ENCODE results near the gene ZNF324. TPM values are rescaled to one million over a fixed set of nuclear protein-coding genes. Genes with fewer than 3 reads are reported as not detected.
"Not testable (repeated sequence)": the region's sequence is repeated elsewhere in the genome, so short reads cannot be mapped to it uniquely, and the experiment has no call there.

Gene ZNF324
- total and polyA plus RNA-seq, 12 donors: 2.6 to 6.1 (median 4.8) TPM

- no peak overlapping the region for H3K4me3 ChIP-seq
- ATAC-seq: no peak
- H3K27ac ChIP-seq: no peak overlapping the region
- TF ChIP-seq CTCF (IDR thresholded peaks at IDR 0.05): no peak
- H3K9me3 ChIP-seq: no peaks in the 10 kb centered on the region
- no peak for DNase-seq
- intact Hi-C loops (cut with DNase I): no loop called here
- no peaks in the 10 kb centered on the region for H3K36me3 ChIP-seq
- H3K4me1 ChIP-seq: peaks cover 2 to 29% (median 18%) of the 10 kb centered on the region in 9 donors
- 85% methylated on average over 8 of the region's 8 CpGs for WGBS, 2 donors
- no peaks in the 10 kb centered on the region for H3K27me3 ChIP-seq
These were observed 30.8 kb downstream of the ZNF324 start for GRCh38 chr19:58497634-58498170.

- H3K27me3 ChIP-seq: no peaks in the 10 kb centered on the region
- peaks cover 2 to 29% (median 18%) of the 10 kb centered on the region in 9 donors for H3K4me1 ChIP-seq
- peak in 6 of 8 donors; percentile 2 to 46 (median 6) for ATAC-seq
- no peaks in the 10 kb centered on the region for H3K9me3 ChIP-seq
- peak overlapping the region in 5 of 10 donors; percentile 12 to 89 (median 77) for H3K27ac ChIP-seq
- intact Hi-C loops (cut with DNase I): loop anchor here in 1 of 10 donors (1.0 kb wide), 1 partner anchor 21 kb away; the partner anchor contains the start of gene ZBTB45
- no peak for DNase-seq
- peak overlapping the region in 9 of 10 donors; percentile 19 to 74 (median 62) for H3K4me3 ChIP-seq
- no peak for TF ChIP-seq CTCF (IDR thresholded peaks at IDR 0.05)
- WGBS, 2 donors: 54 to 60% methylated on average over 22 of the region's 22 CpGs
- no peaks in the 10 kb centered on the region for H3K36me3 ChIP-seq
These were observed 31.6 kb downstream of the ZNF324 start for GRCh38 chr19:58498316-58499020.

GRCh38 chr19:58499021-58499927 lies 32.4 kb downstream of the ZNF324 start:
- 1 to 2% methylated on average over 60 of the region's 60 CpGs for WGBS, 2 donors
- no peaks in the 10 kb centered on the region for H3K27me3 ChIP-seq
- peak; percentile 97 to 99 (median 98) for ATAC-seq
- no peaks in the 10 kb centered on the region for H3K36me3 ChIP-seq
- H3K4me1 ChIP-seq: peaks cover 2 to 29% (median 18%) of the 10 kb centered on the region in 9 donors
- H3K27ac ChIP-seq: peak overlapping the region in 9 of 10 donors; percentile 76 to 92 (median 85)
- H3K4me3 ChIP-seq: peak overlapping the region; percentile 47 to 74 (median 62)
- peak in 7 of 9 donors; percentile 11 to 52 (median 32) for TF ChIP-seq CTCF (IDR thresholded peaks at IDR 0.05)
- intact Hi-C loops (cut with DNase I): loop anchor here in 1 of 10 donors (1.0 kb wide), 1 partner anchor 20 kb away; the partner anchor contains the start of gene ZBTB45
- DNase-seq: peak; percentile 99 to 100
- H3K9me3 ChIP-seq: no peaks in the 10 kb centered on the region

GRCh38 chr19:58500242-58500641 lies 33.4 kb downstream of the ZNF324 start:
- Histone ChIP-seq H3K9me3 (no peaks in the 10 kb centered on the region), H3K4me3 (peak overlapping the region in 9 of 10 donors; percentile 50 to 74 (median 62)), H3K27ac (peak overlapping the region in 3 of 10 donors; percentile 77 to 92 (median 88)), H3K27me3 (no peaks in the 10 kb centered on the region), H3K4me1 (peaks cover 2 to 29% (median 18%) of the 10 kb centered on the region in 9 donors), H3K36me3 (no peaks in the 10 kb centered on the region)
- ATAC-seq: no peak
- no peak for TF ChIP-seq CTCF (IDR thresholded peaks at IDR 0.05)
- no peak for DNase-seq
- WGBS, 2 donors: 91 to 95% methylated on average over 14 of the region's 14 CpGs
- intact Hi-C loops (cut with DNase I): no loop called here

- H3K27me3 ChIP-seq; H3K4me3 ChIP-seq; ATAC-seq; H3K9me3 ChIP-seq; DNase-seq; H3K36me3 ChIP-seq; intact Hi-C loops (cut with DNase I); H3K27ac ChIP-seq; H3K4me1 ChIP-seq: not testable (repeated sequence)
- 69 to 71% methylated on average over 8 of the region's 8 CpGs for WGBS, 2 donors
These were observed 40.8 kb downstream of the ZNF324 start for GRCh38 chr19:58507602-58508223.
